KBM-7 (cell line): Measurements from ENCODE around the gene JCAD.
"Not testable (repeated sequence)": the region's sequence is repeated elsewhere in the genome, so short reads cannot be mapped to it uniquely, and the experiment has no call there.

ENCODE experiments used
- DNase-seq: peaks from one replicate; pipeline ENCODE4 v3.0.0-alpha.2; 2015
- in situ Hi-C: fragments of 300-500 bp; cut with MboI; formaldehyde crosslinking; loops from 2 replicates; pipeline ENCODE4 v1.14.3; 2020; ENCODE audit warnings: low sequenced_read_pairs, low pct_unique_long_range_greater_than_20kb, mixed read lengths

JCAD gene

DNA sequence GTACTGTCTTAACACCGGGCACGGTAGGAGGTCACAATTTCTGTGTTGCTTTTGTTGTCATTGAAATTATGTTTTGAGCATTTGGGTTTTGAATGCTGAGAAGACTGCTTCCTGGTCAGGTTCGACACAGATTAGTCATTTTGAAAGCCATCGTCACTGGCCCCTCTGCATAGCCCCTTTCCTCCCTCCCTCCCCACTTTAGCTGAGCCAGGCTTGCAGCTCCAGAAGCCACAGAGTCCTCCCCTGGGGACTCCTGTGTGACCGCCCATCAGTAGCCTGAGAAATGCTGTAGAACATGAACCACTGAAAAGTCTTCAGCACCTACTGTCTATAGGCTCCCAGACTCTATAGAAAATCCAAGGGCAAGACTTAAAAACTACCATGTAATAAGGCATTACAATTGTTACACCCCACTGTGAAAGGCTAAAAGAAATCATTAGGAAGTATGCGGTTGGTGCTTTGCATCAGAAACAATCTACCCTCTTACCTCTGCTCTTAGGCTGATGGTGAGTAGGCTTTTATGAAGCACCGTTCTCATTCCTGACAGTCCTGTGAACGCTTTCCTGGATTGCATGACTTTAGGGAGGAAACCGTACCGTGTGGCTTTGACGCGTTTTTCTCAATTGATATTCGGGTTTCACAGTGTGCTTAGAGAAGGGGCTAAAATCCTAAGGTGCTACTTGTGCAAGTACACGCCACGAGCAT, 24.8 kb downstream of the JCAD start:
- DNase-seq = no peak
- in situ Hi-C loops = no loop called here

DNA sequence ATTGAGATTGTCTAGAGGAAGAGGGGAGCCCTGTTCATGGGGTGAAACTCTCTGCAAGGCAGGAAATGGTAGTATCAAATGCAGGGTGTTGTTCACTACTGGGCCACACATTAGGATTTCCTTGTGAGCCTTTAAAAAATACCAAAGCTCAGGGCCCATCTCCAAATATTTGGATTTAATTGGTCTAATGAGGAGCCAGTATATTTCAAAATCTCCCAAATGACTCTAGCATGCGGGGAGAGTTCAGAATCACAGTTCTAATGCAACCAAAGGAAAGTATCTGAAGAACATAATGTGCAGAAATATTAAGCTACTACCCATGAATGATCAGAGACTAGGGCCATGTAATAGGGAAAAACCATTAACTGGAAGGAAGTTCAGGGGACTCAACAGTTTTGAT, 27.3 kb downstream of the JCAD start:
- DNase-seq = no peak
- in situ Hi-C loops = no loop called here

GRCh38 chr10:30029872-30030256, 29.5 kb downstream of the JCAD start:
- in situ Hi-C loops = no loop called here
- DNase-seq = no peak

- no peak for DNase-seq
- in situ Hi-C loops = no loop called here
These were observed 30.1 kb downstream of the JCAD start for GRCh38 chr10:30029164-30029871.

DNA sequence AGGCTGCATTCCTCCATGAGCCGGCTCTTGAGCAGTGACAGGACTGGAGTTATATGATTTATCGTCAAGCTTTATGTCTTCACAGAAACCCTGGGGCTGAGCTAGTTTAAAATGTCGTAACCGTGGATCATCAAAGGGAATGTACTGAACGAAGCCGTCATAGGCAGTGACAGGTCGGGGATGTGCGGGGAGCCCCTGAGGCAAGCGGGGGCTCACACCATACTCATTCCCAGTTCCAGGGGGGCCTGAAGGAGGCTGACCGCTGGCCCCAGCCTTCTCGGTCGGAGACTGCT, 30.7 kb downstream of the JCAD start:
- in situ Hi-C loops = no loop called here
- no peak for DNase-seq

DNA sequence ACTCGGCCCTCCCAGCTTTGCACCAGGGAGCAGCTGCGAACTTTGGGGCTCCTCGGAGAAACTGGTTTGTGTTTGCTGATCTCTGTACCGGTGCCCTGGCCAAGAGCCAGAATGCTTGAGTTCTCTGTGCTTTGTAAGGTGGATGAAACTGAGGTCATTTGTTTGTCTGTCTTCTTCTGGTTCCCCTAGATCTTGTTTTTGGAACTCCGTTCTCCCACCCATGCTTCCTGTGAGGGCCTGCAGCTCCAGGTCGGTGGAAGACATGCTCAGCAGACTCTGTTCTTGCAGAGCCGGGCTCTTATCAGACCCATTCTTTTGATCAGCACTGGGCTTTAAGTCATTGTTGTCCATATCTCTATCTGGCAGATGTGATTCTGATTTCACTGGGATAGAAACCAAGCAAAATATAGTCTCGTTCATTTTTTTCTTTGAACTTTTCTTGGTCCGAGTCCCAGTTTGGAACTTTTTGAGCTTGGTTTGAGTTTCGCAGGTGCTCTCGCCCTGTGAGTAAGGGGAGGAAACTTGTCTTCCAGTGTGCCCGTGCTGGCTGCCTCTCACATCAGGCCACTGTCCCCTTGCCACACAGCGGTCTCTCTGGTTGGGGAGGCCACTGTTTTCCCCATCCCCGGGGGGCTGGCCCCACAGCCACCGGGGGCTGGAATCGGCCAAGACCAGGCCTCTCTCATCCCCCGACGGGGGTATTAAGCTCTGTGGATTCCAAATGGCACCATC, 31.2 kb downstream of the JCAD start:
- DNase-seq = peak; percentile 11
- in situ Hi-C loops = no loop called here

- in situ Hi-C loops = no loop called here
- DNase-seq = peak; percentile 92
These were observed 32.1 kb downstream of the JCAD start for GRCh38 chr10:30027057-30028005.

GRCh38 chr10:30026578-30026977, 32.8 kb downstream of the JCAD start:
- in situ Hi-C loops = no loop called here
- DNase-seq = no peak

- DNase-seq = no peak
- in situ Hi-C loops = no loop called here
These were observed 33.3 kb downstream of the JCAD start for GRCh38 chr10:30026080-30026479.

- DNase-seq, in situ Hi-C loops: not testable (repeated sequence)
These were observed 34.0 kb downstream of the JCAD start for GRCh38 chr10:30025428-30025827.

GRCh38 chr10:30022590-30022989, 36.8 kb downstream of the JCAD start:
- in situ Hi-C loops = no loop called here

DNA sequence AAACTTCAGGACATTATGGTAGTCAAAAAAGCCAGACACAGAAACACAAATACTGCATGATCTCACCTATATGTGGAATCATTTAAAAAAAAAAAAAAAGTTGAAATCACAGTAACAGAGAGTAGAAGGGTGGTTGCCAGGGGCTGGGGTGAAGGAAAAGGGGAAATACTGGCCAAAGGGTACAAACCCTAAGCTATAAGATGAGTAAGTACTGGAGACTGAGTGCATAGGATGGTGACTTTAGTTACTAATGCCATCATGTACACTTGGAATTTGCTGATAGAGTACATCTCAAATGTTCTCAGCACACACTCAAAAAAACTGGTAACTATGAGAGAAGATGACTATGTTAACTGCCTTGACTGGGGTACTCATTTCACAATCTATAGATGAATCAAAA, 39.9 kb downstream of the JCAD start:
- no peak for DNase-seq
- in situ Hi-C loops = no loop called here

More at GRCh38 chr10:30022590-30022989, 36.8 kb downstream of the JCAD start:
- DNase-seq = no peak

GRCh38 chr10:30018496-30018895, 40.9 kb downstream of the JCAD start:
- in situ Hi-C loops = no loop called here
- DNase-seq = no peak

DNA sequence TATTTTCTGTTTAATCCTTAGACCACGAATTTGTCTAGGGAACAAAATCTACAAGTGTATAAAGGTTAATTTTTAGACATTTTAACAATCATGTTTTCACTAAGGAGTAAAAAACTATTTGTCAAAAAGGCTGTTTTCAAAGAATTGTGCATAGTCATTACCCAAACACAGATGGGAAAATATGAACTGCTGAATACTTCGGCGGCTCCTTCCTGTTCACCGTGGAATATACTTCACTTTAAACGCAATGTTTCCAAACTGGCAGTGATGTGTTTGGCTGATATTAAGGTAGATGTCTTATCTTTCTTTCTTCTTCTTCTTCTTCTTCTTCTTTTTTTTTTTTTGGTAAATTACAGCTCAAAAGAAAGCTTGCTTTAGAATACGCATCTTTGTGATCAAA, 41.4 kb downstream of the JCAD start:
- in situ Hi-C loops = no loop called here
- DNase-seq = no peak

DNA sequence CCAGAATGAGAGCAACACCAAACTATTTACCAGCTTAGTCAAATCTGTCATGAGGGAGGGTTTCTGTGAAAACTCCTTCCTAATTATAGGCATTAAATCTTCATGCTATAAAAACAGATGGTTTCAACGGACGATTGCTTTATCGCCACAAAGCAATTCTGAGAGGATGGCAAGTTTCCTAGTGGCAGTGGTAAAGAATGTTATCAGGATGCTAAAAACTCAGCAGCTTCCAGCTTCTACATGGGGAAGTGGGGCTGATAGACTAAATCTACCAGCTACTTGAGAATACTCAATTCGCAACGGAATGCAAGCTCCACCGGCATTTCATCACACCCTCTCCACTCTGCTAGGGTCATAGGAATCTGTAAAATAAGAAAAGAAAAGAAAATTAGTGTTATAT, 41.8 kb downstream of the JCAD start:
- no peak for DNase-seq
- in situ Hi-C loops = no loop called here

DNA sequence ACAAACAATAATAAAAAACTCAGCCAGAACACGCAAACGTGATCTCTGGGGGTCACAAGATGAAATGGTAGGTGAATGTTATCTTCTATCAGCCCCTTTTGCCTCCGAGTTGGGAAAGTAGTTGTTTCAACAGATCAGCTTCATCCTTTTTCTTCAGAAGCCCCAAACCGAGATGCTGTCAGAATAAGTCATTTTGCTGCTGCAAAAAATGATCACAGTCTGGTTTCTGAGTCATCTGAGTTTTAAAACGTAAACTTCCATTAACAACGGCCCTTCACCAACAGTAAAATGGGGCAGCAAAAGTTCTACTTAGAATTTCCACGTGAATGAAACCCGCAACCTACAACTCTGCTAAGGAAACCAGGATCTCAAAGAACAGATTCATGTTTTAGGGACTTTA, 44.9 kb downstream of the JCAD start:
- DNase-seq = no peak
- in situ Hi-C loops = no loop called here

GRCh38 chr10:30013757-30014156, 45.6 kb downstream of the JCAD start:
- in situ Hi-C loops = no loop called here
- no peak for DNase-seq

DNA sequence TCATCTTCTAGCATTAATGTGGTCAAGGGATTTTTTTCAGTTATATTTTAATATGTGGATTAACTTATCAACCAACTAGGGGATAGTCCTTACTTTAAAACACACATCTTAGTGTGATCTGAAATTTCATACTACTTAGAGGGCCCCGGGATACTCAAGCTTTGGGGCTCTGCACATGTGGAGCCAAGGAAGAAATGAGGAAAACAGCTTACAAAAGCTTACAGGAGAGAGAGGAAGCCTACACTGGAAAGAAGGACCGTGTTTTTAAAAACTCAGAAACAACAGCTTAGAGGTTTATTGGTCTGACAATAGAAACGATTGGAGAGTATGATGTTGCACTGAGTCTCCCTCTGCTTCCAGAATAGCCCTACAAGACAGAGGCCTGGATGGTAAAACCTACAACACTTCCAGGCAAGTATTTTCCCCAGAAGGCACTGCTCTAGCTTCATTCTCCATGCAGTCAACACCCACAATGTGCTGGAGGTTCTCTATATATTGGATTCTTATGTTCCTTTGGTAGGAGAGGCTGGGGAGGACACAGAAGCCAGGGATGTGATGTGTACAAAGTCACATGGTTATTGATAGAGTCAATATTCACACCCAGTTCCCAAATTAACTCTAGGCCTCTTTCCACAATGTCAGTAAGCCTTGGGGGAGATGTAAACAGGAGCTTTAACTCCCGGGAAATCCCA, 47.3 kb downstream of the JCAD start:
- DNase-seq = no peak
- in situ Hi-C loops = no loop called here

DNA sequence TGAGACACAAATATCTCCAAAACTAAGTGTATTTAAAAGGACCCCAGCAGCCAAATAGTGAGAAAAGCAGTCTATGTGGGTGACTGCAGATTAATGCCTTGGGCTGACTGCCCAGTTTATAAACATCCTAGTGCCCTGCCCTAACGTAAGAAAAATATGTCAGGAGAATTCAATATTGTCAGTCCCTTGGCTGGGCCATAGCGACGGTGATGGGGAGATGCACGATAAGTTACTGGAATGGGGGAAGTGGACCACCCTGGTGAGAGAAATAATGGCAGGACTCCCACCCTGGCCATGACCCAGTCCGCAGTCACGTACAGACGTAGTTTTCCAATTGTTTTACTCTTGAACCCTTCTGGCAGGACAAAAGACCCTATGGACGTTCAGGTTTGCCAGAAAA, 48.0 kb downstream of the JCAD start:
- in situ Hi-C loops = no loop called here
- DNase-seq = no peak
